Vagina (tissue), 2 donors: ENCODE results near the gene TNNC1.

Source experiments
- CTCF ChIP-seq, 3 experiments: fragments of 450-650 bp in 2 of 3; fragments of 200-600 bp in 1 of 3; sonication (generic) in 1 of 3; IDR thresholded peaks; one replicate each; pipeline ENCODE4 v1.5.1; 2017 to 2019; ENCODE audit warnings: antibody characterized with exemption in 3 of 3, mild to moderate bottlenecking in 2 of 3, moderate library complexity in 2 of 3
- POLR2A ChIP-seq, 2 donors: fragments of 450-650 bp; IDR thresholded peaks; one replicate each; pipeline ENCODE4 v1.6.1; 2017; ENCODE audit warnings: antibody characterized with exemption in 2 of 2, mild to moderate bottlenecking in 2 of 2, moderate library complexity in 2 of 2

- TF ChIP-seq CTCF (IDR thresholded peaks at IDR 0.05) (no peak), POLR2A (IDR thresholded peaks at IDR 0.05) (no peak)
These were observed 6.1 kb downstream of the TNNC1 start for GRCh38 chr3:52447512-52448355.
